HepG2 (cell line): Measurements from ENCODE around the gene TXNRD2. TPM values are rescaled to one million over a fixed set of nuclear protein-coding genes. Genes with fewer than 3 reads are reported as not detected.
A peak's percentile ranks its signal among the peaks of the same experiment; 100 is the strongest.
"Not testable (repeated sequence)": the region's sequence is repeated elsewhere in the genome, so short reads cannot be mapped to it uniquely, and the experiment has no call there.

Experiments
- ATAC-seq: fragments of 200-7000 bp; cut with Tn5 transposase; 3 replicates; pipeline ENCODE4 v1.9.1; 2020; ENCODE audit warnings: mild to moderate bottlenecking, moderate library complexity
- BruUV-seq: library from RNA; stranded (reverse); fragments of 400-500 nt; replicated peaks from 2 replicates; lab custom pipeline; 2021; lab: Mats Ljungman, UMichigan
- CTCF ChIA-PET: fragments of 300-600 bp; formaldehyde crosslinking; extraction: SDS; loops from one replicate; lab custom pipeline; 2021; ENCODE audit warnings: low total read pairs, inconsistent platforms, low intra/inter-chr PET ratio; lab: Yijun Ruan, JAX
- POLR2A ChIA-PET: fragments of 350-600 bp; sonication (Branson Sonifier 250); formaldehyde crosslinking; loops from one replicate; lab custom pipeline; 2020; ENCODE audit warnings: antibody characterized with exemption, inconsistent platforms; lab: Yijun Ruan, JAX
- DNase-seq: peaks from one replicate; pipeline ENCODE4 v3.0.0-alpha.2; 2015; ENCODE audit warnings: low spot score
- FAIRE-seq: peaks from 3 replicates; lab custom pipeline; 2011; peaks lifted over from hg19 to GRCh38; lab: Jason Lieb, UNC
- H2AFZ ChIP-seq: one replicate; pipeline ENCODE4 v1.6.1; 2011; ENCODE audit warnings: low read length, inconsistent platforms
- H3K27ac ChIP-seq: fragments of 300-600 bp; 3 replicates; pipeline ENCODE4 v1.8.0; 2011; ENCODE audit warnings: mixed run types, mild to moderate bottlenecking, mixed read lengths, low read length, inconsistent platforms; ENCODE audit not compliant: insufficient read depth; ENCODE audit errors: extremely low read length
- H3K27me3 ChIP-seq, 2 experiments: fragments of 200-600 bp in 1 of 2; 2 replicates in 1 of 2; 3 replicates in 1 of 2; pipeline versions ENCODE4 v1.6.0 to v1.8.0; 2011; ENCODE audit warnings: low read length in 2 of 2, mild to moderate bottlenecking in 2 of 2, moderate library complexity in 2 of 2, inconsistent platforms in 1 of 2; ENCODE audit not compliant: insufficient read depth in 2 of 2, control insufficient read depth in 1 of 2
- H3K36me3 ChIP-seq, 2 experiments: fragments of 200-600 bp in 1 of 2; replicated peaks in 1 of 2; 2 replicates in 1 of 2; 3 replicates in 1 of 2; pipeline versions ENCODE4 v1.5.1 to v1.8.0; 2011; ENCODE audit warnings: low read length in 2 of 2, inconsistent platforms in 1 of 2; ENCODE audit not compliant: insufficient read depth in 2 of 2, control insufficient read depth in 1 of 2
- H3K4me1 ChIP-seq: 2 replicates; pipeline ENCODE4 v1.5.1; 2012; ENCODE audit warnings: low read length, inconsistent platforms; ENCODE audit not compliant: insufficient read depth
- H3K4me2 ChIP-seq: 2 replicates; pipeline ENCODE4 v1.6.0; 2011; ENCODE audit warnings: low read depth, low read length, inconsistent platforms
- H3K4me3 ChIP-seq, 3 experiments: fragments of 200-600 bp in 1 of 3; sonication (generic), shearing (Covaris generic) in 1 of 3; replicated peaks in 1 of 3; 2 replicates each; pipeline ENCODE4 v1.5.1; 2011 to 2016; ENCODE audit warnings: low read length in 3 of 3, inconsistent platforms in 2 of 3, low read depth in 2 of 3, mild to moderate bottlenecking in 2 of 3, control low read depth in 1 of 3, mixed read lengths in 1 of 3; ENCODE audit not compliant: insufficient read depth in 1 of 3
- H3K79me2 ChIP-seq: one replicate; pipeline ENCODE4 v1.6.1; 2011; ENCODE audit warnings: low read length, inconsistent platforms; ENCODE audit not compliant: insufficient read depth
- H3K9ac ChIP-seq: 2 replicates; pipeline ENCODE4 v1.6.0; 2011; ENCODE audit warnings: mild to moderate bottlenecking, low read depth, low read length, inconsistent platforms; ENCODE audit not compliant: insufficient read depth
- H3K9me3 ChIP-seq: 2 replicates; pipeline ENCODE4 v1.5.1; 2012; ENCODE audit warnings: mild to moderate bottlenecking, low read length
- H4K20me1 ChIP-seq: 2 replicates; pipeline ENCODE4 v1.6.0; 2011; ENCODE audit warnings: inconsistent platforms, mild to moderate bottlenecking, low read length, moderate library complexity; ENCODE audit not compliant: insufficient read depth
- ATF4 ChIP-seq, 2 experiments: fragments of 450-650 bp in 1 of 2; sonication (generic) in 1 of 2; formaldehyde crosslinking; IDR thresholded peaks; 2 replicates each; pipeline versions ENCODE4 v1.5.0 to v1.8.0; 2020 to 2022; ENCODE audit warnings: mild to moderate bottlenecking in 1 of 2, missing genetic modification reagents in 1 of 2
- PITX1 ChIP-seq: sonication (generic); formaldehyde crosslinking; IDR thresholded peaks from 2 replicates; pipeline ENCODE4 v1.5.1; 2020; ENCODE audit warnings: mild to moderate bottlenecking, missing genetic modification reagents
- TAF1 ChIP-seq: sonication (generic); formaldehyde crosslinking; IDR thresholded peaks from 2 replicates; pipeline ENCODE4 v1.4.0; 2020; ENCODE audit warnings: missing genetic modification reagents
- THAP9 ChIP-seq: sonication (generic); formaldehyde crosslinking; IDR thresholded peaks from 2 replicates; pipeline ENCODE4; 2020; ENCODE audit warnings: missing genetic modification reagents, mild to moderate bottlenecking, borderline replicate concordance
- YY1 ChIP-seq: IDR thresholded peaks from 2 replicates; pipeline ENCODE4 v1.6.1; 2011; ENCODE audit warnings: low read length, low read depth, moderate library complexity, mild to moderate bottlenecking; ENCODE audit not compliant: insufficient read depth, insufficient replicate concordance
- ZNF253 ChIP-seq: sonication (generic); formaldehyde crosslinking; IDR thresholded peaks from 2 replicates; pipeline ENCODE4 v1.8.0; 2022; ENCODE audit warnings: mild to moderate bottlenecking, missing genetic modification reagents, borderline replicate concordance
- ZNF501 ChIP-seq: sonication (generic); formaldehyde crosslinking; IDR thresholded peaks from 2 replicates; pipeline ENCODE4 v1.5.1; 2020; ENCODE audit warnings: mild to moderate bottlenecking, moderate library complexity, missing genetic modification reagents
- ZNF619 ChIP-seq: sonication (generic); formaldehyde crosslinking; IDR thresholded peaks from 2 replicates; pipeline ENCODE4 v1.4.0; 2020; ENCODE audit warnings: mild to moderate bottlenecking, missing genetic modification reagents
- WGBS: methylation state at CpG from one replicate; pipeline ENCODE4 v1.1.6; 2017; ENCODE audit warnings: low lambda C conversion rate; 5-methylcytosine and 5-hydroxymethylcytosine counted together
- in situ Hi-C: cut with HindIII; loops from 2 replicates; pipeline ENCODE4 v1.10.0; 2017; ENCODE audit warnings: low pct_unique_long_range_greater_than_20kb; ENCODE audit not compliant: extremely low pct_ligation_motif_present
- intact Hi-C: fragments of 100-400 bp; cut with micrococcal nuclease; formaldehyde crosslinking; loops from one replicate; pipeline ENCODE4 v1.10.0; 2022; ENCODE audit not compliant: unreplicated experiment
- polyA plus RNA-seq, 8 experiments: library from polyadenylated mRNA; depleted of rRNA in 3 of 8; stranded (reverse) in 7 of 8; unstranded in 1 of 8; fragments of >200 nt; fragmentation: Illumina TruSeq in 4 of 8; extraction: Trizol in 4 of 8; gene quantifications; 2 replicates each; pipeline versions ENCODE4 v1.2.1 to v1.2.3, GENCODE V29; 2011 to 2016; ENCODE audit warnings: low read depth in 4 of 8, missing spikeins in 1 of 8, mixed read lengths in 1 of 8; ENCODE audit not compliant: insufficient read depth in 1 of 8
- total RNA-seq, 5 experiments: library from RNA; depleted of rRNA; stranded (reverse); fragments of >200 nt; fragmentation: Illumina TruSeq; extraction: Trizol; gene quantifications; 2 replicates each; pipeline ENCODE4 v1.2.3, GENCODE V29; 2016; ENCODE audit warnings: low read depth in 1 of 5
- TF ChIP-seq, protein P1 (sequence below): sonication (generic); formaldehyde crosslinking; IDR thresholded peaks from 2 replicates; pipeline ENCODE4 v1.5.0; 2020; ENCODE audit warnings: mild to moderate bottlenecking, missing genetic modification reagents
- TF ChIP-seq, protein P2 (sequence below): IDR thresholded peaks from 2 replicates; pipeline ENCODE4 v1.6.1; 2016; ENCODE audit warnings: low read depth, control low read depth

The TXNRD2 gene
- total and polyA plus RNA-seq, 2 of the 13 experiments (the other 11 are each of a cell fraction or from before 2014, with no cell fraction given) = 17.5 to 18.6 TPM

DNA sequence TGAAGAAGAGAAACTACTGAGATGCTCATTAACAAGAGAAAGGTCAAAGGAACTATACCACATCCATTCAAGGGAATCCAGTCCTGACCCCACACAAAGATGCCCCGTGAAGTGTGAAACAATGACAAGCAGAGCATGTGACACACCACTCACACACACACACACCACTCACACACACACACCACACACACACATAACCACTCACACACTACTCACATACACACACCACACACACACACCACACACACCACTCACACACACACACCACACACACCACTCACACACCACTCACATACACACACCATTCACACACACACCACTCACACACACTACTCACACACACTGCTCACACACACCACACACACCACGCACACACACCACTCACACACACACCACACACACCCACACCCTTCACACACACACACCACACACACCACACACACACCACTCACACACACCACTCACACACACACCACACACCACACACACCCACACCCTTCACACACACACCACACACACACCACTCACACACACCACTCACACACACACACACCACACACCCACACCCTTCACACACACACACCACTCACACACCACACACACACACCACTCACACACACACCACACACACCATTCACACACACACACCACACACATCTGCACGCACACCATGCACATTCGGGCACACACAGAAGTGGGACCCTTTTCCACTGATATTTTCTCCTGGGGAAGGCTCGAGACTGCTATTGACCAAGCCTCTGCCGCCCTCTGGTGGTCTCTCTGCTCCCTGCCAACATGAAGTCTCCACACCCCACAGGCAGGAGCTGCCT is 32.1 kb downstream of the TXNRD2 start (continued):
- TF ChIP-seq ZNF253 (CRISPR knock-in tag) (no peak), YY1 (peak; percentile 39), TAF1 (CRISPR knock-in tag) (no peak), ZNF619 (CRISPR knock-in tag) (peak; percentile 93), THAP9 (CRISPR knock-in tag) (peak; percentile 51; the same call in 1 of the 2 replicates), PITX1 (CRISPR knock-in tag) (no peak), ZNF501 (0 out of 2 replicates have a peak, but pooled peaks have one; percentile 41), ATF4 (CRISPR knock-in tag; IDR thresholded peaks at IDR 0.05) (0 out of 4 replicates have a peak, but pooled peaks of 1 of the 2 experiments have one; percentile 46)
- TF ChIP-seq, protein P1, sequence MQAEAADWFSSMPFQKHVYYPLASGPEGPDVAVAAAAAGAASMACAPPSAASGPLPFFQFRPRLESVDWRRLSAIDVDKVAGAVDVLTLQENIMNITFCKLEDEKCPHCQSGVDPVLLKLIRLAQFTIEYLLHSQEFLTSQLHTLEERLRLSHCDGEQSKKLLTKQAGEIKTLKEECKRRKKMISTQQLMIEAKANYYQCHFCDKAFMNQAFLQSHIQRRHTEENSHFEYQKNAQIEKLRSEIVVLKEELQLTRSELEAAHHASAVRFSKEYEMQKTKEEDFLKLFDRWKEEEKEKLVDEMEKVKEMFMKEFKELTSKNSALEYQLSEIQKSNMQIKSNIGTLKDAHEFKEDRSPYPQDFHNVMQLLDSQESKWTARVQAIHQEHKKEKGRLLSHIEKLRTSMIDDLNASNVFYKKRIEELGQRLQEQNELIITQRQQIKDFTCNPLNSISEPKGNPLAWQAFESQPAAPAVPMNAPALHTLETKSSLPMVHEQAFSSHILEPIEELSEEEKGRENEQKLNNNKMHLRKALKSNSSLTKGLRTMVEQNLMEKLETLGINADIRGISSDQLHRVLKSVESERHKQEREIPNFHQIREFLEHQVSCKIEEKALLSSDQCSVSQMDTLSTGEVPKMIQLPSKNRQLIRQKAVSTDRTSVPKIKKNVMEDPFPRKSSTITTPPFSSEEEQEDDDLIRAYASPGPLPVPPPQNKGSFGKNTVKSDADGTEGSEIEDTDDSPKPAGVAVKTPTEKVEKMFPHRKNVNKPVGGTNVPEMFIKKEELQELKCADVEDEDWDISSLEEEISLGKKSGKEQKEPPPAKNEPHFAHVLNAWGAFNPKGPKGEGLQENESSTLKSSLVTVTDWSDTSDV (CRISPR knock-in tag) = no peak; the same call in 1 of the 2 replicates
- TF ChIP-seq, protein P2, sequence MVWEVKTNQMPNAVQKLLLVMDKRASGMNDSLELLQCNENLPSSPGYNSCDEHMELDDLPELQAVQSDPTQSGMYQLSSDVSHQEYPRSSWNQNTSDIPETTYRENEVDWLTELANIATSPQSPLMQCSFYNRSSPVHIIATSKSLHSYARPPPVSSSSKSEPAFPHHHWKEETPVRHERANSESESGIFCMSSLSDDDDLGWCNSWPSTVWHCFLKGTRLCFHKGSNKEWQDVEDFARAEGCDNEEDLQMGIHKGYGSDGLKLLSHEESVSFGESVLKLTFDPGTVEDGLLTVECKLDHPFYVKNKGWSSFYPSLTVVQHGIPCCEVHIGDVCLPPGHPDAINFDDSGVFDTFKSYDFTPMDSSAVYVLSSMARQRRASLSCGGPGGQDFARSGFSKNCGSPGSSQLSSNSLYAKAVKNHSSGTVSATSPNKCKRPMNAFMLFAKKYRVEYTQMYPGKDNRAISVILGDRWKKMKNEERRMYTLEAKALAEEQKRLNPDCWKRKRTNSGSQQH = 0 out of 2 replicates have a peak, but pooled peaks have one; percentile 69

GRCh38 chr22:19907902-19908301 is 33.7 kb downstream of the TXNRD2 start:
- H2AFZ ChIP-seq, ATAC-seq, H3K79me2 ChIP-seq, H3K9me3 ChIP-seq, in situ Hi-C loops, H4K20me1 ChIP-seq, POLR2A ChIA-PET, H3K4me2 ChIP-seq, H3K27ac ChIP-seq, DNase-seq, H3K9ac ChIP-seq, H3K4me3 ChIP-seq, FAIRE-seq, H3K27me3 ChIP-seq, BruUV-seq, intact Hi-C loops: not testable (repeated sequence)
- CTCF ChIA-PET = interaction anchor here (3.4 kb wide), 1 partner anchor 177 kb away, joined by 39 read pairs; no protein-coding TSS in a partner anchor
- H3K36me3 ChIP-seq = peaks cover 3 to 19% of the 10 kb centered on the region in 2 experiments; a peak in 2 of 5 replicates
- WGBS = 94% methylated on average over 15 of the region's 16 CpGs
- peaks cover 16% of the 10 kb centered on the region for H3K4me1 ChIP-seq
